ENCODE data around the gene EDARADD.

The EDARADD gene

GRCh38 chr1:236394879-236395229, 768 bp downstream of the EDARADD start:
- H3K27ac ChIP-seq: peak overlapping the region; percentile 12; the same call in 1 of the 2 replicates
- no peak for TF ChIP-seq CTCF (IDR thresholded peaks at IDR 0.05)
- TF ChIP-seq ZFX (IDR thresholded peaks at IDR 0.05; ENCODE audit: borderline replicate concordance): no peak

GRCh38 chr1:236395230-236395946, 1.3 kb downstream of the EDARADD start:
- 0 out of 2 replicates have a peak, but pooled peaks have one; percentile 8 for TF ChIP-seq CTCF (IDR thresholded peaks at IDR 0.05)
- TF ChIP-seq ZFX (IDR thresholded peaks at IDR 0.05; ENCODE audit: borderline replicate concordance): no peak
- peak overlapping the region; percentile 12; the same call in 1 of the 2 replicates for H3K27ac ChIP-seq

GRCh38 chr1:236395947-236396664, 2.0 kb downstream of the EDARADD start:
- 0 out of 2 replicates have a peak overlapping the region, but pooled peaks have one; percentile 12 for H3K27ac ChIP-seq
- no peak for TF ChIP-seq ZFX (IDR thresholded peaks at IDR 0.05; ENCODE audit: borderline replicate concordance)
- TF ChIP-seq CTCF (IDR thresholded peaks at IDR 0.05): no peak

- TF ChIP-seq ZFX (IDR thresholded peaks at IDR 0.05; ENCODE audit: borderline replicate concordance) (no peak), CTCF (IDR thresholded peaks at IDR 0.05) (no peak)
- no peak overlapping the region for H3K27ac ChIP-seq
Observed at GRCh38 chr1:236396665-236397043, 2.6 kb downstream of the EDARADD start.

GRCh38 chr1:236397173-236397759, 3.2 kb downstream of the EDARADD start:
- no peak for TF ChIP-seq CTCF (IDR thresholded peaks at IDR 0.05)
- H3K27ac ChIP-seq: no peak overlapping the region

GRCh38 chr1:236398538-236398937, 4.5 kb downstream of the EDARADD start:
- H3K27ac ChIP-seq: no peak overlapping the region
- TF ChIP-seq CTCF (IDR thresholded peaks at IDR 0.05): no peak
- no peak for TF ChIP-seq ZFX (IDR thresholded peaks at IDR 0.05; ENCODE audit: borderline replicate concordance)
